Stimulated activated memory B cell treated with anti-CD40 and anti-IgM and Interleukin-4, amounts not matched to agents 10 μg/mL and 1 μg/mL and 100 μg/mL, for 72 hours (primary cell): ENCODE data around the gene PHLDB2.

ENCODE experiments used
- ATAC-seq: fragments of 150-1000 bp; cut with Tn5 transposase; 2 replicates; pipeline ENCODE4 v1.10.0; 2021
- H3K27ac Mint-ChIP-seq: one replicate; pipeline ENCODE4 v1.8.0; 2022; ENCODE audit warnings: mild to moderate bottlenecking, mixed read lengths
- H3K27me3 Mint-ChIP-seq: one replicate; pipeline ENCODE4 v1.8.0; 2022; ENCODE audit warnings: mixed read lengths
- H3K36me3 Mint-ChIP-seq: one replicate; pipeline ENCODE4 v1.8.0; 2022; ENCODE audit warnings: mixed read lengths
- H3K4me1 Mint-ChIP-seq: one replicate; pipeline ENCODE4 v1.8.0; 2022; ENCODE audit warnings: mixed read lengths
- H3K4me3 Mint-ChIP-seq: one replicate; pipeline ENCODE4 v1.8.0; 2022; ENCODE audit warnings: mild to moderate bottlenecking, moderate library complexity, mixed read lengths
- H3K9me3 Mint-ChIP-seq: one replicate; pipeline ENCODE4 v1.8.0; 2022; ENCODE audit warnings: mixed read lengths

Gene PHLDB2

DNA sequence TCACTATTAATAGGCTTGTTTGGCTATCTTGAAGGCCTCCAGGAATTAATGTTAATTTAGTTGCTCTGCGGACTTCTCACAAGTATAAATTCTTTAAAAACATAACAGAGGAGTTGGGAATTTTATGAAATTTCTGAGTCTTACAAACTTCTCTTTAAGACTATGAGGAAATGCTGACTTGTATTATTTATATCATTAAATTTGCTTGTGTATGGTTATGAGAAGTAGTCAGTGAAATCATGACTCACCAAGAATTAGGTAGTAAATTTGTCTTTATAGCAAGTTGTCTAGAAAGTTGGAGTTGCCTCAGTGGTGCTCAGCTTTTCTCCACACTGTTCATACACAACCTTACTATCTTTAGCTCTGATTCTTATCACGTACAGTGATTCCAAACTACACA, 26.5 kb downstream of the PHLDB2 start:
- Mint-ChIP-seq H3K27ac (no peak overlapping the region), H3K36me3 (no peaks in the 10 kb centered on the region), H3K4me1 (no peaks in the 10 kb centered on the region), H3K9me3 (peaks cover 6% of the 10 kb centered on the region), H3K4me3 (no peak overlapping the region), H3K27me3 (no peaks in the 10 kb centered on the region)
- ATAC-seq, result no peak

DNA sequence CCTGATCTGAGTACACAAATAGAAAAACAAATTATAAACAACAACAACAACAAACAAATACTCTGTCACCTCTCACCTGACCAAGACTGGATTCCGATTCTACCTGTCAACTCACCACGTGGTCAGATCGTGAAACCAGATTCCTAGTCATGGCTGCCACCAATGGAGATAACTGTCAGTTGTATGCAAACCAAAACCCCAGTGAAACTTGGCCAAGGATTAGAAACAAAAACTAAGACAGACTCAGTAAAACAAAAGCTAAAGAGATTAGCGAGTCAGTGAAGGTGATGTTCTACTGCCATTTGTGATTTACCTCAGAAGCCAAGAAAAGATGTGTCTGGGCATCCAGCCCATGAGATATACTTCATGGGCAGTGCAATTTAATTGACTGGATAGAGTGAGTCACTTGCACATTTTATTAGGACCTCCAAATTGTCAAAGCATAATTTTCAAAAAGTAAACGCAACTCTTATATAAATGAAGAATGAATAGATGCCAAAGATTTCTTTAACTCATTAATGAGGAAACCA, 31.1 kb downstream of the PHLDB2 start:
- H3K9me3 Mint-ChIP-seq, result peaks cover 3% of the 10 kb centered on the region
- no peak overlapping the region for H3K4me3 Mint-ChIP-seq
- H3K27ac Mint-ChIP-seq, result no peak overlapping the region
- H3K27me3 Mint-ChIP-seq, result no peaks in the 10 kb centered on the region
- no peaks in the 10 kb centered on the region for H3K4me1 Mint-ChIP-seq
- ATAC-seq, result no peak
- no peaks in the 10 kb centered on the region for H3K36me3 Mint-ChIP-seq

GRCh38 chr3:111892070-111892469, 33.0 kb downstream of the PHLDB2 start:
- no peaks in the 10 kb centered on the region for H3K27me3 Mint-ChIP-seq
- H3K4me1 Mint-ChIP-seq, result no peaks in the 10 kb centered on the region
- H3K9me3 Mint-ChIP-seq, result peaks cover 3% of the 10 kb centered on the region
- no peaks in the 10 kb centered on the region for H3K36me3 Mint-ChIP-seq
- H3K4me3 Mint-ChIP-seq, result no peak overlapping the region
- ATAC-seq, result no peak
- H3K27ac Mint-ChIP-seq, result no peak overlapping the region

- Mint-ChIP-seq H3K27me3 (no peaks in the 10 kb centered on the region), H3K9me3 (peaks cover under 1% of the 10 kb centered on the region), H3K4me1 (no peaks in the 10 kb centered on the region), H3K4me3 (no peak overlapping the region), H3K27ac (no peak overlapping the region), H3K36me3 (peaks cover 5% of the 10 kb centered on the region)
- no peak for ATAC-seq
Observed at GRCh38 chr3:111895071-111895470, 36.0 kb downstream of the PHLDB2 start.

- Mint-ChIP-seq H3K4me1 (no peaks in the 10 kb centered on the region), H3K27ac (no peak overlapping the region), H3K36me3 (peaks cover 5% of the 10 kb centered on the region), H3K9me3 (no peaks in the 10 kb centered on the region), H3K4me3 (no peak overlapping the region), H3K27me3 (no peaks in the 10 kb centered on the region)
- ATAC-seq, result no peak
Observed at GRCh38 chr3:111899966-111900365, 40.9 kb downstream of the PHLDB2 start.

GRCh38 chr3:111901637-111902036, 42.6 kb downstream of the PHLDB2 start:
- Mint-ChIP-seq H3K9me3 (no peaks in the 10 kb centered on the region), H3K36me3 (peaks cover 5% of the 10 kb centered on the region), H3K4me3 (no peak overlapping the region), H3K27me3 (no peaks in the 10 kb centered on the region), H3K4me1 (no peaks in the 10 kb centered on the region), H3K27ac (no peak overlapping the region)
- ATAC-seq, result no peak

DNA sequence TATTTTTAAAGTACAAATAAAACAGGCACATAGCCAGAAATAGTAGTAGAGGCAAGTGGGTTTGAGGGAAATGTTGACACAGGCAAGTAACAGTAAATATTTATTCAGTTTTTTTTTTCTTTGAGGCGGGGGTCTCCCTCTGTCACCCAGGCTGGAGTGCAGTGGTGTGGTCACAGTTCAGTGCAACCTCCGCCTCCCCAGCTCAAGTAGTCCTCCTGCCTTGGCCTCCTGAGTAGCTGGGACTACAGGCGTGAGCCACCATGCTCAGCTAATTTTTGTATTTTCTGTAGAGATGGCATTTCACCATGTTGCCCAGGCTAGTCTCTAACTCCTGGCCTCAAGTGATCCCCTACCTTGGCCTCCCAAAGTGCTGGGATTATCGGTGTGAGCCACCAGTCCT, 43.5 kb downstream of the PHLDB2 start:
- Mint-ChIP-seq H3K4me1 (no peaks in the 10 kb centered on the region), H3K4me3 (no peak overlapping the region), H3K36me3 (peaks cover 5% of the 10 kb centered on the region), H3K27me3 (no peaks in the 10 kb centered on the region), H3K27ac (no peak overlapping the region), H3K9me3 (no peaks in the 10 kb centered on the region)
- no peak for ATAC-seq

- Mint-ChIP-seq H3K4me1 (no peaks in the 10 kb centered on the region), H3K36me3 (peaks cover 5% of the 10 kb centered on the region), H3K27ac (no peak overlapping the region), H3K4me3 (no peak overlapping the region), H3K9me3 (no peaks in the 10 kb centered on the region), H3K27me3 (no peaks in the 10 kb centered on the region)
- ATAC-seq, result no peak
Observed at GRCh38 chr3:111903067-111903511, 44.0 kb downstream of the PHLDB2 start.

- Mint-ChIP-seq H3K9me3 (no peaks in the 10 kb centered on the region), H3K4me1 (no peaks in the 10 kb centered on the region), H3K4me3 (no peak overlapping the region), H3K27me3 (no peaks in the 10 kb centered on the region), H3K27ac (no peak overlapping the region), H3K36me3 (no peaks in the 10 kb centered on the region)
- no peak for ATAC-seq
Observed at GRCh38 chr3:111904376-111905241, 45.5 kb downstream of the PHLDB2 start.

GRCh38 chr3:111906656-111907055, 47.6 kb downstream of the PHLDB2 start:
- ATAC-seq, result no peak

DNA sequence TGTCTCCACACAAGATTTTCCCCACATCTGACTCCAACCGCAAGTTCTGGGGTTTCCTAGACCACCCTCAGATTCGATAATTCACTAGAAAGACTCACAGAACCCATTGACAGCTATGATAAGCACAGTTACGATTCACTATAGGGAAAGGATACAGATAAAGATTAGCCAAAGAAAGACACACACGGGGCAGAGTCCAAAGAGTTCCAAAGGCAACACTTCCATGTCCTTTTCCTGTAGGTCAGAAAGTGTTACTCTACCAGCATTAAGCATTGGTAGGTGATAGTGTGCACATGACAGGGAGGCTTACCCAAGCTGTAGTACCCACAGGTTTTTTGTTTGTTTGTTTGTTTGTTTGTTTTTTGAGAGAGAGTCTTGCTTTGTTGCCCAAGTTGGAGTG, 48.1 kb downstream of the PHLDB2 start:
- Mint-ChIP-seq H3K27me3 (no peaks in the 10 kb centered on the region), H3K4me3 (no peak overlapping the region), H3K27ac (no peak overlapping the region), H3K4me1 (no peaks in the 10 kb centered on the region), H3K9me3 (no peaks in the 10 kb centered on the region), H3K36me3 (no peaks in the 10 kb centered on the region)
- ATAC-seq, result no peak

More at GRCh38 chr3:111906656-111907055, 47.6 kb downstream of the PHLDB2 start:
- H3K4me1 Mint-ChIP-seq, result no peaks in the 10 kb centered on the region
- no peak overlapping the region for H3K4me3 Mint-ChIP-seq
- H3K27me3 Mint-ChIP-seq, result no peaks in the 10 kb centered on the region
- no peaks in the 10 kb centered on the region for H3K9me3 Mint-ChIP-seq
- no peaks in the 10 kb centered on the region for H3K36me3 Mint-ChIP-seq
- H3K27ac Mint-ChIP-seq, result no peak overlapping the region

GRCh38 chr3:111910806-111911205, 51.7 kb downstream of the PHLDB2 start:
- Mint-ChIP-seq H3K4me3 (no peak overlapping the region), H3K9me3 (no peaks in the 10 kb centered on the region), H3K4me1 (no peaks in the 10 kb centered on the region), H3K36me3 (no peaks in the 10 kb centered on the region), H3K27me3 (no peaks in the 10 kb centered on the region), H3K27ac (no peak overlapping the region)
- ATAC-seq, result no peak

DNA sequence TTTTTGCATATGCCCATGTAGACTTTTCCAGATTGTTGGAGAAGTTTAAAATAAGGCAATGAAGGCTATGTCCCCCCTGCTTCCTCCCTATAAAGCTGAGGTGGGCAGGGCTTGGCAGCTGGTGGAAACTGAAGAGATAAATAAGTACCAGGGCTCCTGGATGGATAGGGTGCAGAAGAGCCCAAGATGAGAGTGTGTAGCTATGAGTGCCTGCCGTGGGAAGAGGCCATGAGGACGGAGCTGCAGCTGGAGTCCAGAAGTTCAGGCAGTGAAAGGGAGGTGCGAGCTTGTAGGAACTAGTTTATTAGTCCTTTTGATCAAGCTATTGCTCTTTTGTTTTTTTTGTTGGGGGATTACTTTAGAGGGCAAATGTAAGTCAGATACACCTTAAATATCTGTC, 52.4 kb downstream of the PHLDB2 start:
- no peak overlapping the region for H3K27ac Mint-ChIP-seq
- no peaks in the 10 kb centered on the region for H3K4me1 Mint-ChIP-seq
- H3K9me3 Mint-ChIP-seq, result no peaks in the 10 kb centered on the region
- no peaks in the 10 kb centered on the region for H3K36me3 Mint-ChIP-seq
- ATAC-seq, result no peak
- no peaks in the 10 kb centered on the region for H3K27me3 Mint-ChIP-seq
- H3K4me3 Mint-ChIP-seq, result no peak overlapping the region

GRCh38 chr3:111913163-111913763, 54.2 kb downstream of the PHLDB2 start:
- no peaks in the 10 kb centered on the region for H3K4me1 Mint-ChIP-seq
- no peaks in the 10 kb centered on the region for H3K9me3 Mint-ChIP-seq
- H3K36me3 Mint-ChIP-seq, result no peaks in the 10 kb centered on the region
- peak; percentile 51 for ATAC-seq
- no peak overlapping the region for H3K27ac Mint-ChIP-seq
- no peaks in the 10 kb centered on the region for H3K27me3 Mint-ChIP-seq
- H3K4me3 Mint-ChIP-seq, result no peak overlapping the region

DNA sequence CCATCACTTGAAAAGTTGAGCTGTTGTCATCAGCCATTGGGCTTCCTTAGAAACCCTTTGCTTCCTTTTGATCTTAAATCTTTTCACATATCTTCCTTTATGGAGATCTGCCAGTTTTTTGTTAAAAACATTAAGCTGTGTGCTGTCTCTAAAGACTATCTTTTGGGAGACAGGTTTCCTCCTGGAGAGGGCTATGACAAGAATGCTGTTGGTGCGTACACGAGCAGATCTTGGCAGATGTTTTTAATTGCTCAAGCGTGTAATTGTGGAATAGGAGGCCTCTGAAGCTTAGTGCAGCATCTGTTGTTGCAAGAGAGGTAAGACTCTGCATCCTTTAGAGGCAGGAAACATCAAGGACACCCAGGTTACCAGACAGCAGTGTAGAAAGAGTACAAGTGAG, 56.8 kb downstream of the PHLDB2 start:
- ATAC-seq, result no peak
- no peaks in the 10 kb centered on the region for H3K9me3 Mint-ChIP-seq
- H3K4me3 Mint-ChIP-seq, result no peak overlapping the region
- H3K4me1 Mint-ChIP-seq, result no peaks in the 10 kb centered on the region
- H3K27ac Mint-ChIP-seq, result no peak overlapping the region
- H3K36me3 Mint-ChIP-seq, result no peaks in the 10 kb centered on the region
- no peaks in the 10 kb centered on the region for H3K27me3 Mint-ChIP-seq

DNA sequence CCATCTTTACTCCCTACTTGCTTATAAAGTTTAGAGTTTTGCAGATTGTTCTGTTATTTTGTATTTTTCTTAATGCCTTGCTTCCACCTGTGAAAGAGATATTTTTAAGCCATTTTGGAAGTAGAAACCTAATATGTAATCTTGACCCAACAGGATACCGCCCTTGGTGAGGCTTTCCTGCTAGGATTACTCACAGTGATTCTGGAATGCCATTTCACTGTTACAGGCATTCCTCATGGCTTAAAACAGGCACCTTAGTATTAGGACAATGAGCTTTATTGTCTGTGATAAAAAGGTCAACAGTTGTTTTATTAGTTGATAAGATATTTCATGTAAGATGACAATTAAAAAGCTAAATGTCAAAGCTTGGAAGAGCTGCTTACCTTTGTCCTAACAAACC, 58.2 kb downstream of the PHLDB2 start:
- H3K27ac Mint-ChIP-seq, result no peak overlapping the region
- no peaks in the 10 kb centered on the region for H3K4me1 Mint-ChIP-seq
- ATAC-seq, result no peak
- H3K27me3 Mint-ChIP-seq, result no peaks in the 10 kb centered on the region
- no peaks in the 10 kb centered on the region for H3K9me3 Mint-ChIP-seq
- no peaks in the 10 kb centered on the region for H3K36me3 Mint-ChIP-seq
- H3K4me3 Mint-ChIP-seq, result no peak overlapping the region
